ENCODE results near the gene FAM9C. TPM values are rescaled to one million over a fixed set of nuclear protein-coding genes. Genes with fewer than 3 reads are reported as not detected.

FAM9C gene
- total and polyA plus RNA-seq, 2 donors (not counting 1 experiment from before 2014, with no cell fraction given): not detected

DNA sequence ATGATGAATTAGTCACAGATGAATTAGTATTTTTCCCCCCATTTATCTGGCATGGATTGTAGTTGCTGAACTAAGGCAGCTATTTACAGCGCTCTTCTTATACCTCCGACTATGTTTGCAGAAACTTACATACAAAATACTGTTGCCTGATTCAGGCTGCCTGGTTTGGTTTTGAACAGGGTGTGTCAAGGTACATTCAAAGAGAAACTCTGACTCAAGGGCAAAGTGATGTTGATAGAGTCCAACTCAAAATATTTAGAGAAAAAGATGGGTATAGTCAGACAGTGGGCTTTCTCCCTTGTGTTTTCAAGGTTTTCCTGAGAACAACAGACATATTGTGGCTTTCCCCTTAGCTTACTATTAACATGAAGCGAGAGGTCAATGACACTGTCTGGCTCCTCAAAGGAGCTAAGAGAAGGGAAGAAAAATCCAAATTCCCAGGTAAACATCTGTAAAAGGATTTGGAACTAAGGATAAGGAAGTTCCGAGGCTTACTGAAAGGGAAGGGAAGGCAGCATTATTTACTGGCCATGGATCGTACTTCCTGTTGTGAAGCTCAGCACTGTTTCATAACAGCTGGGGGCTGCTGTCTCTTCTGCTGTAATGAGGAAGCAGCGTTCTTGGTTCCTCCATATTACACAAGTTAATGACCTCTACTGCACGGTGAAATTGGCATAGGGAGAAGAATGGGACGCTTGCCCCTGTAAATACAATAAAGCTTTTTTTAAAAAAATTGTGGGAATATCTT lies 30.9 kb downstream of the FAM9C start:
- peak overlapping the region; percentile 39 for H3K4me2 ChIP-seq (replicated peaks; ENCODE audit: low read depth, low read length, poor library complexity, severe bottlenecking)
- CTCF ChIA-PET: interaction anchor here (0.8 to 2.1 kb wide), 7 partner anchors 9 to 79 kb away, joined by 3 to 8 read pairs (median 4); no protein-coding TSS in a partner anchor

More for the DNA sequence above, 30.9 kb downstream of the FAM9C start:
- Histone ChIP-seq H3K4me3 (ENCODE audit: control extremely low read depth in 1 of 5, extremely low read depth in 1 of 5, insufficient read depth in 1 of 5, low read depth in 2 of 5, low read length in 4 of 5) (peak overlapping the region in 2 of 5 experiments; percentile 16 to 42), H3K79me2 (ENCODE audit: control insufficient read depth, insufficient read depth, low read length) (peaks cover 11% of the 10 kb centered on the region), H3K9me3 (ENCODE audit: control extremely low read depth in 1 of 3, control insufficient read depth in 2 of 3, insufficient read depth in 1 of 3, low read length in 2 of 3) (no peaks in the 10 kb centered on the region), H3K36me3 (replicated peaks in 1 of 2; ENCODE audit: control extremely low read depth in 1 of 2, control insufficient read depth in 1 of 2, extremely low read depth in 1 of 2, insufficient read depth in 2 of 2, low read length in 1 of 2) (no peaks in the 10 kb centered on the region), H4K20me1 (ENCODE audit: control insufficient read depth, insufficient read depth, low read length, poor library complexity, severe bottlenecking) (no peaks in the 10 kb centered on the region), H2AFZ (ENCODE audit: insufficient read depth, low read depth, low read length, poor library complexity, severe bottlenecking) (peak overlapping the region; percentile 1), H3K27ac (ENCODE audit: low read length in 2 of 2) (peak overlapping the region; percentile 61 to 68), H3K27me3 (replicated peaks in 1 of 4; ENCODE audit: control extremely low read depth in 1 of 4, control insufficient read depth in 3 of 4, insufficient read depth in 4 of 4, low read length in 3 of 4) (peaks cover 0 to 5% (median 0%) of the 10 kb centered on the region in 4 experiments), H3K9ac (ENCODE audit: low read length) (peak overlapping the region; percentile 20), H3K4me1 (ENCODE audit: control insufficient read depth in 2 of 2, insufficient read depth in 2 of 2, low read length in 2 of 2) (peaks cover 55 to 64% of the 10 kb centered on the region in 2 donors)
- no peak for TF ChIP-seq EZH2 (IDR thresholded peaks at IDR 0.05; ENCODE audit: borderline replicate concordance, insufficient read depth, low read depth, low read length, poor library complexity, severe bottlenecking)
- TF ChIP-seq, protein P1, sequence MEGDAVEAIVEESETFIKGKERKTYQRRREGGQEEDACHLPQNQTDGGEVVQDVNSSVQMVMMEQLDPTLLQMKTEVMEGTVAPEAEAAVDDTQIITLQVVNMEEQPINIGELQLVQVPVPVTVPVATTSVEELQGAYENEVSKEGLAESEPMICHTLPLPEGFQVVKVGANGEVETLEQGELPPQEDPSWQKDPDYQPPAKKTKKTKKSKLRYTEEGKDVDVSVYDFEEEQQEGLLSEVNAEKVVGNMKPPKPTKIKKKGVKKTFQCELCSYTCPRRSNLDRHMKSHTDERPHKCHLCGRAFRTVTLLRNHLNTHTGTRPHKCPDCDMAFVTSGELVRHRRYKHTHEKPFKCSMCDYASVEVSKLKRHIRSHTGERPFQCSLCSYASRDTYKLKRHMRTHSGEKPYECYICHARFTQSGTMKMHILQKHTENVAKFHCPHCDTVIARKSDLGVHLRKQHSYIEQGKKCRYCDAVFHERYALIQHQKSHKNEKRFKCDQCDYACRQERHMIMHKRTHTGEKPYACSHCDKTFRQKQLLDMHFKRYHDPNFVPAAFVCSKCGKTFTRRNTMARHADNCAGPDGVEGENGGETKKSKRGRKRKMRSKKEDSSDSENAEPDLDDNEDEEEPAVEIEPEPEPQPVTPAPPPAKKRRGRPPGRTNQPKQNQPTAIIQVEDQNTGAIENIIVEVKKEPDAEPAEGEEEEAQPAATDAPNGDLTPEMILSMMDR (IDR thresholded peaks at IDR 0.05): no peak
- Mint-ChIP-seq H3K27me3 (no peaks in the 10 kb centered on the region), H3K9me3 (ENCODE audit: insufficient read depth) (no peaks in the 10 kb centered on the region), H3K27ac (peak overlapping the region; percentile 82), H3K4me3 (peak overlapping the region; percentile 42), H3K4me1 (peaks cover 63% of the 10 kb centered on the region)
- no CpG with 5 or more reads among the region's 8 CpGs for WGBS (ENCODE audit: insufficient coverage)
- ATAC-seq (ENCODE audit: low read depth) (peak; percentile 94), DNase-seq (peak; percentile 72)
- POLR2A ChIA-PET: interaction anchor here (1.0 to 1.8 kb wide), 4 partner anchors 36 to 79 kb away, joined by 3 to 7 read pairs (median 5); partner anchors contain the start of gene TMSB4X
- intact Hi-C loops (cut with micrococcal nuclease): no loop called here

All from B cell (primary cell).